ENCODE data around the gene SHISA9. TPM values are rescaled to one million over a fixed set of nuclear protein-coding genes. Genes with fewer than 3 reads are reported as not detected.

Gene SHISA9
- total and polyA plus RNA-seq, 3 donors from 2014 or later: 0.46 to 1.0 (median 0.68) TPM

DNA sequence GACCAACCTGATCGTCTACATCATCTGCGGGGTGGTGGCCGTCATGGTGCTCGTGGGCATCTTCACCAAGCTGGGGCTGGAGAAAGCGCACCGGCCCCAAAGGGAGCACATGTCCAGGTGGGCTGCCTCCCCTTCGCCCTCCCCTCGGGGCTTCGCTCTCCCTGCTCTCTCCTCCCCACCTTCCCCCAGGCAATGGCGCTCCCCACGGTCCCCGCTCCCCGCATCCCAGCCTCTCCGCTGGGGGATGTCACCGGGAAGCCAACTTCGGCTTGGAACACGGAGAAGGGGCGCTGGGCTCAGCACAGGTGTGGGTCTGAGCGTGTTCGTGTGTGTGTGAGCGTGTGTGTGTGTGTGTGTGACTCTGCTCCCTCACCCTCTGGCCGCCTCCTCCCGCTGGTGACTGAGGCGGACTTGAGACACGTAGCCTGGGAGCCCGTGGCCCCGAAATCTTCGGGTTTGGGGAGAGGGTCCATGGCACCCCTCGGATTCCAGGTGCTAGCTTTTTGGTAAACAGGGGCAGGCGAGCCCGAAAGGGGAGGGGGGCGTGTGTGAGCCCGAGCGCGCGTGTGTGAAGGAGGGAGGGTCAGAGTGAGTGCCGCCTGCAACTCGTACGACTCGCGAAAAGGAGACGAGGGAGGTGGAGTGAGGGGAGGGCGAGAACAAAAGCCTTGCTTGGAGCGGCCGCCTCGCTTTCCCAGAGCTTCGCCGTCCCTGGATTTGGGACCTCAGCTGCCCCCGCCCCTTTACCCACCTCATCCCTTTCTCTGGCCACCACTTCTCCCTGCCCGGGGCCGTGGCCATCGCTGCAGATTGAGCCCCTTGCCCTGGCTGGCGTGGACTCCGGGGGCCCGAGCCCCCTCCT, 1.3 kb downstream of the SHISA9 start:
- Histone ChIP-seq H3K4me1 (peaks cover 15% of the 10 kb centered on the region), H3K4me3 (no peak overlapping the region), H3K9me3 (no peaks in the 10 kb centered on the region), H3K27ac (no peak overlapping the region), H3K27me3 (no peaks in the 10 kb centered on the region), H3K36me3 (ENCODE audit: low read depth, missing control alignments) (no peaks in the 10 kb centered on the region)
- no peak for DNase-seq
- intact Hi-C loops (cut with DNase I; ENCODE audit: low total_unique reads): no loop called here
- TF ChIP-seq POLR2A (IDR thresholded peaks at IDR 0.05): no peak
- TF ChIP-seq, protein P1, sequence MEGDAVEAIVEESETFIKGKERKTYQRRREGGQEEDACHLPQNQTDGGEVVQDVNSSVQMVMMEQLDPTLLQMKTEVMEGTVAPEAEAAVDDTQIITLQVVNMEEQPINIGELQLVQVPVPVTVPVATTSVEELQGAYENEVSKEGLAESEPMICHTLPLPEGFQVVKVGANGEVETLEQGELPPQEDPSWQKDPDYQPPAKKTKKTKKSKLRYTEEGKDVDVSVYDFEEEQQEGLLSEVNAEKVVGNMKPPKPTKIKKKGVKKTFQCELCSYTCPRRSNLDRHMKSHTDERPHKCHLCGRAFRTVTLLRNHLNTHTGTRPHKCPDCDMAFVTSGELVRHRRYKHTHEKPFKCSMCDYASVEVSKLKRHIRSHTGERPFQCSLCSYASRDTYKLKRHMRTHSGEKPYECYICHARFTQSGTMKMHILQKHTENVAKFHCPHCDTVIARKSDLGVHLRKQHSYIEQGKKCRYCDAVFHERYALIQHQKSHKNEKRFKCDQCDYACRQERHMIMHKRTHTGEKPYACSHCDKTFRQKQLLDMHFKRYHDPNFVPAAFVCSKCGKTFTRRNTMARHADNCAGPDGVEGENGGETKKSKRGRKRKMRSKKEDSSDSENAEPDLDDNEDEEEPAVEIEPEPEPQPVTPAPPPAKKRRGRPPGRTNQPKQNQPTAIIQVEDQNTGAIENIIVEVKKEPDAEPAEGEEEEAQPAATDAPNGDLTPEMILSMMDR (IDR thresholded peaks at IDR 0.05): no peak
- 1 to 3% methylated on average over 33 to 53 of the region's 55 CpGs for WGBS, 2 donors

DNA sequence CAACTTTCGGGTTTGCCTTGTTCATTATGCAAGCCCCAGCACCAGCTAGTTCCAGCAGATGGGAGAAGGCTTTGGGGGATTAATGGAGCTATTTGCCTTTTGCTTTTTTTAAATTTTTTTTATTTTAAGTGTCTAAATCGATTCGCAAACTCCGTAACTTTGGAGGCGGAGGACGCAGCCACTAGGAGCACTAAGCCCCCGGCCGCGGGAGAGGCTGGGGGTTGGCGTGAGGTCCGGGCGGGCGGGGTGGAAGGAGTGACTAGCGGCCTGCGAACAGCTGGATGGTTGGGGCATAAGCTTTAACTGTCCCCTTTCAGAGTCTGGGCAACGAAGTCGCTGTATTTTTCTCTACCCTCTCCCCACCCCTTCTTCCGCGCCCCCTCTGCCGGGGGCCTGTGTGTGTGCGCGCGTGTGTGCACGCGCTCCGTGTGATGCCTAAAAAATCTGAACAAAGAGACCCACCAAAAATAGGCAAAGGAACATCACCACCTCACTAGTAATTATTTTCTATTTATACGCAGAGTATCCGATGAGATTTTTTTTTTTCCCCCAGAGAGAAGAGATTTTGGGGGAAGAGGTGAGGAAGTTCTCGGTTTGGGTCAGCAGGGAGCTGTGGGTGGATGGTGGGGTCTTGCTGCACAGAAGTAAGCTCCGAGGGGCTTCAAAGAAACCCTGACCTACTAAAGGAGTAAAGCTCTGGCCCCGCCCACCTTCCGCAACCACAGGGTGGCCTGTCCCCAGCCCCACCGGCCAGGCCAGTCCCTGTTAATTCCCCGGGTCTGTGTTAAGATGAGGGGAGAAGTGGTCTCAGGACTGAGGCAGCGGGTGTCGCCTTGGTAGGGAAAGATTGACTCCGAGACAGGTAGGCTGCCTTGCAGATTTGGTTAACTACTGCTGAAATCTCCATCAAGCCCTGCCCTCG, 2.3 kb downstream of the SHISA9 start:
- no peaks in the 10 kb centered on the region for H3K27me3 ChIP-seq
- H3K36me3 ChIP-seq (ENCODE audit: low read depth, missing control alignments): no peaks in the 10 kb centered on the region
- H3K9me3 ChIP-seq: no peaks in the 10 kb centered on the region
- H3K4me1 ChIP-seq: peaks cover 15% of the 10 kb centered on the region
- no peak overlapping the region for H3K27ac ChIP-seq
- TF ChIP-seq, protein P1 (IDR thresholded peaks at IDR 0.05): no peak
- TF ChIP-seq POLR2A (IDR thresholded peaks at IDR 0.05): no peak
- no peak overlapping the region for H3K4me3 ChIP-seq
- no peak for DNase-seq
- intact Hi-C loops (cut with DNase I; ENCODE audit: low total_unique reads): no loop called here
- 3 to 7% methylated on average over 38 of the region's 38 CpGs for WGBS, 2 donors

DNA sequence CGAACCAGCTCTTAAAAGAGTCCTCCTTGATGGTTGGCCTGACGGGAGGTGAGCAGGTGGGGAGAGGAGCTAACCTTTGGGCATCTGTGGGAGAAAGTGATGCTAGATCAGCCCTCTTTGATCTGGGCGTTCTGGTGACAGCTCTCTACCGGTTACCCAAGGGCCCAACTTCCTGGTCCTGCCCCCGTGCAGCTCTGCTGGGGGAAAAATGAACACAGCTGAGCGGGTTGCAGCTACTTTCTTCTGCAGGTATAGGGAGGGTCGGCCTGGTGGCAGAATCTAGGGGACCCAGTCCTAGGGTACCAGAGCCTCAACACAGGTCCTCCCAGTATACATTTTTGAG, 2.9 kb downstream of the SHISA9 start:
- no peak overlapping the region for H3K27ac ChIP-seq
- DNase-seq: no peak
- WGBS, 2 donors: 41 to 44% methylated on average over 7 of the region's 7 CpGs
- H3K36me3 ChIP-seq (ENCODE audit: low read depth, missing control alignments): no peaks in the 10 kb centered on the region
- H3K4me1 ChIP-seq: peaks cover 15% of the 10 kb centered on the region
- TF ChIP-seq, protein P1 (IDR thresholded peaks at IDR 0.05): no peak
- no peak for TF ChIP-seq POLR2A (IDR thresholded peaks at IDR 0.05)
- no peak overlapping the region for H3K4me3 ChIP-seq
- intact Hi-C loops (cut with DNase I; ENCODE audit: low total_unique reads): no loop called here
- no peaks in the 10 kb centered on the region for H3K27me3 ChIP-seq
- H3K9me3 ChIP-seq: no peaks in the 10 kb centered on the region

DNA sequence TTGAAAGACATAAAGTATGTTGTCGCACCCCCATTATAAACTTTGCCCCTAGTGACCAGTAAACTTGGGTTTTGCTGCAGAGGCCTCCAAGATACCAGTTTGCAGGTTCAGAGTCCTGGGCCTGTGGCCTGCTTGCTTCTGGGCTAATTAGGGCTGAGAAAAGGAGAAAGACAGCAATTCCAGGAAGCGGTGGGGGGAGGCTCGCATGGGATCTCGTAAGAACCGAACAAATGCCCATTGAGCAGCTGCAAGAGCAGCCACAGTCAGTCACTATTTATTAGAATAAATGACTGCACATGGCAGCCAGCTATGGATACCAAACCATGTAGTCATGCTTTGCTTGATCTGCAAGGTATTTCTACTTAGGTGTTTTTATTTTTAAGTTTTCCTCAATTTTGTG, 4.9 kb downstream of the SHISA9 start:
- H3K4me1 ChIP-seq: peaks cover 12% of the 10 kb centered on the region
- no peak overlapping the region for H3K4me3 ChIP-seq
- no peaks in the 10 kb centered on the region for H3K36me3 ChIP-seq (ENCODE audit: low read depth, missing control alignments)
- WGBS, 2 donors: 76 to 87% methylated on average over 5 of the region's 5 CpGs
- DNase-seq: no peak
- no peaks in the 10 kb centered on the region for H3K9me3 ChIP-seq
- no peaks in the 10 kb centered on the region for H3K27me3 ChIP-seq
- H3K27ac ChIP-seq: no peak overlapping the region
- intact Hi-C loops (cut with DNase I; ENCODE audit: low total_unique reads): no loop called here
- TF ChIP-seq POLR2A (IDR thresholded peaks at IDR 0.05): no peak
- TF ChIP-seq, protein P1 (IDR thresholded peaks at IDR 0.05): no peak
